Activated CD8-positive, alpha-beta memory T cell treated with anti-CD3 and anti-CD28 coated beads, Interleukin-2, amount 50 U/mL, for 4 hours (primary cell): ENCODE results near the gene GLB1L2.

Source experiments
- DNase-seq: peaks from one replicate; pipeline ENCODE4 v3.0.0-alpha.2; 2020

The GLB1L2 gene

GRCh38 chr11:134407923-134408322 lies 76.1 kb downstream of the GLB1L2 start:
- no peak for DNase-seq

GRCh38 chr11:134409552-134410429 lies 78.0 kb downstream of the GLB1L2 start:
- no peak for DNase-seq

- DNase-seq = no peak
Measured at GRCh38 chr11:134410766-134411165, 79.0 kb downstream of the GLB1L2 start.

GRCh38 chr11:134412203-134413042 lies 80.6 kb downstream of the GLB1L2 start, which contains the start of gene B3GAT1:
TSS of gene B3GAT1 (minus strand) at chr11:134412242. CDS start at chr11:134387659, 24,583 bp downstream.
- peak; percentile 21 for DNase-seq

GRCh38 chr11:134413043-134413825 lies 81.4 kb downstream of the GLB1L2 start:
- DNase-seq = no peak

GRCh38 chr11:134413826-134414731 lies 82.3 kb downstream of the GLB1L2 start:
- DNase-seq = no peak

GRCh38 chr11:134414766-134415765 lies 83.3 kb downstream of the GLB1L2 start:
- DNase-seq = no peak

- no peak for DNase-seq
Measured at GRCh38 chr11:134416726-134417125, 84.9 kb downstream of the GLB1L2 start.

GRCh38 chr11:134417871-134418840 lies 86.4 kb downstream of the GLB1L2 start:
- DNase-seq = no peak

GRCh38 chr11:134423106-134423505 lies 91.3 kb downstream of the GLB1L2 start:
- DNase-seq = no peak

GRCh38 chr11:134425413-134425812 lies 93.6 kb downstream of the GLB1L2 start:
- DNase-seq = no peak
